WTC11 (cell line): Measurements from ENCODE around the gene ATP5F1D. TPM values are rescaled to one million over a fixed set of nuclear protein-coding genes. Genes with fewer than 3 reads are reported as not detected.

Source experiments
- ATAC-seq: fragments of 200-7000 bp; cut with Tn5 transposase; 2 replicates; pipeline ENCODE4 v1.10.0; 2021; ENCODE audit warnings: mild to moderate bottlenecking, moderate library complexity
- CTCF ChIA-PET: fragments of 300-600 bp; sonication (Branson Sonifier 250); formaldehyde crosslinking; loops from one replicate; lab custom pipeline; 2021; ENCODE audit warnings: antibody characterized with exemption; lab: Charles Lee
- POLR2A ChIA-PET: fragments of 350-600 bp; sonication (Branson Sonifier 250); formaldehyde crosslinking; loops from one replicate; lab custom pipeline; 2021; ENCODE audit warnings: antibody characterized with exemption; lab: Charles Lee
- DNase-seq: peaks from one replicate; pipeline ENCODE4 v3.0.0; 2021; ENCODE audit warnings: low spot score
- H3K27ac Mint-ChIP-seq: 2 replicates; pipeline ENCODE4 v1.8.0; 2021; ENCODE audit warnings: mixed read lengths
- H3K27me3 Mint-ChIP-seq: 2 replicates; pipeline ENCODE4 v1.8.0; 2021; ENCODE audit warnings: low read depth, mild to moderate bottlenecking, moderate library complexity, mixed read lengths
- H3K36me3 Mint-ChIP-seq: 2 replicates; pipeline ENCODE4 v1.8.0; 2021; ENCODE audit warnings: mixed read lengths
- H3K4me1 Mint-ChIP-seq: 2 replicates; pipeline ENCODE4 v1.8.0; 2022; ENCODE audit warnings: mixed read lengths
- H3K4me3 Mint-ChIP-seq: 2 replicates; pipeline ENCODE4 v1.8.0; 2021; ENCODE audit warnings: mild to moderate bottlenecking, moderate library complexity, mixed read lengths
- H3K9me3 Mint-ChIP-seq: 2 replicates; pipeline ENCODE4 v1.8.0; 2021; ENCODE audit warnings: mixed read lengths
- AFF4 ChIP-seq: sonication (generic); formaldehyde crosslinking; IDR thresholded peaks from 2 replicates; pipeline ENCODE4 v1.8.1; 2023; ENCODE audit warnings: mild to moderate bottlenecking, missing genetic modification reagents, borderline replicate concordance
- CBFB ChIP-seq: sonication (generic); formaldehyde crosslinking; IDR thresholded peaks from 2 replicates; pipeline ENCODE4 v1.8.1; 2022; ENCODE audit warnings: mild to moderate bottlenecking, low read depth, missing genetic modification reagents
- CREB1 ChIP-seq: sonication (generic); formaldehyde crosslinking; IDR thresholded peaks from 2 replicates; pipeline ENCODE4 v1.8.0; 2023; ENCODE audit warnings: mild to moderate bottlenecking, missing genetic modification reagents
- CREM ChIP-seq: sonication (generic); formaldehyde crosslinking; IDR thresholded peaks from 2 replicates; pipeline ENCODE4 v1.8.1; 2022; ENCODE audit warnings: mild to moderate bottlenecking, missing genetic modification reagents, moderate library complexity
- ETV6 ChIP-seq: sonication (generic); formaldehyde crosslinking; IDR thresholded peaks from 2 replicates; pipeline ENCODE4 v1.8.1; 2022; ENCODE audit warnings: mild to moderate bottlenecking, missing genetic modification reagents
- FOXP4 ChIP-seq: sonication (generic); formaldehyde crosslinking; IDR thresholded peaks from 2 replicates; pipeline ENCODE4 v1.8.0; 2022; ENCODE audit warnings: mild to moderate bottlenecking, missing genetic modification reagents
- GABPB1 ChIP-seq: sonication (generic); formaldehyde crosslinking; IDR thresholded peaks from 2 replicates; pipeline ENCODE4 v1.8.1; 2023; ENCODE audit warnings: mild to moderate bottlenecking, missing genetic modification reagents
- HMGA2 ChIP-seq: fragments of 250-450 bp; sonication (Bioruptor Pico); IDR thresholded peaks from 2 replicates; pipeline ENCODE4 v1.4.0; 2021; ENCODE audit warnings: mild to moderate bottlenecking, moderate library complexity
- IRF1 ChIP-seq: sonication (generic); formaldehyde crosslinking; IDR thresholded peaks from 2 replicates; pipeline ENCODE4 v1.8.0; 2023; ENCODE audit warnings: missing genetic modification reagents
- JUN ChIP-seq: sonication (generic); formaldehyde crosslinking; IDR thresholded peaks from 2 replicates; pipeline ENCODE4 v1.8.0; 2023; ENCODE audit warnings: mild to moderate bottlenecking, missing genetic modification reagents
- NFATC4 ChIP-seq: fragments of 250-450 bp; sonication (Bioruptor Pico); IDR thresholded peaks from 2 replicates; pipeline ENCODE4 v1.9.0; 2021; ENCODE audit warnings: mild to moderate bottlenecking
- NR1H2 ChIP-seq: sonication (generic); formaldehyde crosslinking; IDR thresholded peaks from 2 replicates; pipeline ENCODE4 v1.9.0; 2021; ENCODE audit warnings: mild to moderate bottlenecking, moderate library complexity, missing genetic modification reagents
- SP1 ChIP-seq: sonication (generic); formaldehyde crosslinking; conservative IDR thresholded peaks from 2 replicates; pipeline ENCODE4 v1.8.1; 2022; ENCODE audit warnings: missing genetic modification reagents
- USF2 ChIP-seq: sonication (generic); formaldehyde crosslinking; IDR thresholded peaks from 2 replicates; pipeline ENCODE4 v1.8.1; 2023; ENCODE audit warnings: mild to moderate bottlenecking, missing genetic modification reagents, moderate library complexity
- ZNF232 ChIP-seq: sonication (generic); formaldehyde crosslinking; IDR thresholded peaks from 2 replicates; pipeline ENCODE4 v1.8.0; 2022; ENCODE audit warnings: mild to moderate bottlenecking, missing genetic modification reagents
- ZNF671 ChIP-seq: fragments of 250-450 bp; sonication (Bioruptor Pico); IDR thresholded peaks from 2 replicates; pipeline ENCODE4 v1.8.0; 2021; ENCODE audit warnings: mild to moderate bottlenecking
- total RNA-seq: library from RNA; stranded (reverse); gene quantifications from 3 replicates; pipeline ENCODE4 v1.2.3, GENCODE V29; 2021
- TF ChIP-seq, protein P1 (sequence below): sonication (generic); formaldehyde crosslinking; IDR thresholded peaks from 2 replicates; pipeline ENCODE4 v1.8.1; 2023; ENCODE audit warnings: mild to moderate bottlenecking, moderate library complexity, missing genetic modification reagents
- TF ChIP-seq, protein P2 (sequence below): sonication (generic); formaldehyde crosslinking; conservative IDR thresholded peaks from 2 replicates; pipeline ENCODE4 v1.8.1; 2023; ENCODE audit warnings: mild to moderate bottlenecking, low read depth, missing genetic modification reagents, moderate library complexity
- TF ChIP-seq, protein P3 (sequence below): sonication (generic); formaldehyde crosslinking; IDR thresholded peaks from 2 replicates; pipeline ENCODE4 v1.8.0; 2022; ENCODE audit warnings: mild to moderate bottlenecking, missing genetic modification reagents

Gene ATP5F1D
- total RNA-seq, 1 experiment from 2014 or later, result 277 TPM

DNA sequence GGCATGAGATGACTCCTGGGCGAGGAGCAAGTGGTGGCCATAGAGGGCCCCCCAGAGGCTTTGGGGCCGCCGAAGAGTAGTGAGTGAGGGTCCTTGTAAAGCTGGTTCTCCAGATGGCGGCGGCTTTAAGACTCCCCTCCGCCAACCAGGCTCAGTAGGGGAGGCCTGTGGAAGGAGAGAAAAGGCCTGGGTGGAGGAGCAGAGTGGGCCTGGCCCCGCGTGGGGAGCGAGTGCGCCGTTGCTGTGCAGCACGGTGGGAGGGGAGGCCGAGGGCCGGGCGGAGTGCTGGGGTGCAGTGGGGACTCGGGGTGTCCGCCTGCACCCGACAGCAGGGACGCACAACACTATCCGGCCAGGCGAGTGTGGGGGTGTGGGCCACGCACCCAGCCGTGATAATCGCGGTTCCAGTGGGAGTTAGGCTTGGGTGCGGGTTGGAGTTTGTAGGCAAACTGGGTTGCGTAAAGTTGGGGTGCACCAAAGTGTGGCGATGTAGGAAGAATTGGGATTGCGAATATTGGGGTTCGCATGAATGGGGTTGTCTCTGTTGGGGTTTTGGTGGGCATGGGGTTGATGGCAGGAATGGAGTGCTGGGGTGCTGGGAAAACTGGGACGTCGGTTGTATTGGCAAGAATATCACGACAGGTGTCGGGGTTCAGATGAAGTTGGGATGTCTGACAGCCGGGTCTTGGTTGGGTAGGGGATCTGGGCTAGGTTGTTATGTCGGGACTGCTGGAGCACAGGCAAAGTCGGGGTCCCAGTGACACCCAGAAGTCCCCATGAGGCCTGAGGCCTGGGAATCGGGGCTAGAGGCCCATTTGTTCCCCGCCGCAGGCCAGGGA lies 26.9 kb downstream of the ATP5F1D start:
- POLR2A ChIA-PET, result interaction anchor here (0.5 to 2.8 kb wide), 18 partner anchors 9 to 240 kb away, joined by 3 to 37 read pairs (median 6); partner anchors contain the start of gene ATP5F1D
- no peak for DNase-seq
- TF ChIP-seq IRF1 (CRISPR knock-in tag) (no peak), FOXP4 (0 out of 2 replicates have a peak, but pooled peaks have one; percentile 61), ZNF232 (CRISPR knock-in tag) (0 out of 2 replicates have a peak, but pooled peaks have one; percentile 22)
- TF ChIP-seq, protein P1, sequence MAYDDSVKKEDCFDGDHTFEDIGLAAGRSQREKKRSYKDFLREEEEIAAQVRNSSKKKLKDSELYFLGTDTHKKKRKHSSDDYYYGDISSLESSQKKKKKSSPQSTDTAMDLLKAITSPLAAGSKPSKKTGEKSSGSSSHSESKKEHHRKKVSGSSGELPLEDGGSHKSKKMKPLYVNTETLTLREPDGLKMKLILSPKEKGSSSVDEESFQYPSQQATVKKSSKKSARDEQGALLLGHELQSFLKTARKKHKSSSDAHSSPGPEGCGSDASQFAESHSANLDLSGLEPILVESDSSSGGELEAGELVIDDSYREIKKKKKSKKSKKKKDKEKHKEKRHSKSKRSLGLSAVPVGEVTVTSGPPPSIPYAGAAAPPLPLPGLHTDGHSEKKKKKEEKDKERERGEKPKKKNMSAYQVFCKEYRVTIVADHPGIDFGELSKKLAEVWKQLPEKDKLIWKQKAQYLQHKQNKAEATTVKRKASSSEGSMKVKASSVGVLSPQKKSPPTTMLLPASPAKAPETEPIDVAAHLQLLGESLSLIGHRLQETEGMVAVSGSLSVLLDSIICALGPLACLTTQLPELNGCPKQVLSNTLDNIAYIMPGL (CRISPR knock-in tag), result no peak
- TF ChIP-seq, all 79 proteins: peak for 2

GRCh38 chr19:1269065-1269477 lies 27.5 kb downstream of the ATP5F1D start, which contains the start of gene CIRBP:
Gene CIRBP (plus strand): TSS chr19:1269332. CDS start chr19:1270934, 1,602 bp downstream.
- peaks cover 7% of the 10 kb centered on the region for H3K27me3 Mint-ChIP-seq
- H3K4me1 Mint-ChIP-seq, result peaks cover 60% of the 10 kb centered on the region
- ATAC-seq (peak; percentile 74), DNase-seq (peak; percentile 100)
- peak within 1 kb of the TSS; percentile 97 for H3K27ac Mint-ChIP-seq
- peaks cover 41% of the 10 kb centered on the region for H3K36me3 Mint-ChIP-seq
- peak within 1 kb of the TSS; percentile 79 for H3K4me3 Mint-ChIP-seq
- ChIA-PET POLR2A (interaction anchor here (0.5 to 2.8 kb wide), 24 partner anchors 9 to 298 kb away, joined by 3 to 37 read pairs (median 4); partner anchors contain the start of gene ATP5F1D), CTCF (interaction anchor here (0.8 to 15.6 kb wide), 13 partner anchors 10 to 204 kb away, joined by 3 to 648 read pairs (median 3); partner anchors contain the start of genes ATP5F1D and MIDN)
- no peaks in the 10 kb centered on the region for H3K9me3 Mint-ChIP-seq
- TF ChIP-seq HMGA2 (CRISPR knock-in tag) (no peak), SP1 (CRISPR knock-in tag) (peak; percentile 86), NR1H2 (CRISPR knock-in tag) (no peak), IRF1 (CRISPR knock-in tag) (no peak), CREB1 (CRISPR knock-in tag) (0 out of 2 replicates have a peak, but pooled peaks have one; percentile 53), GABPB1 (peak; percentile 18; the same call in 1 of the 2 replicates), USF2 (CRISPR knock-in tag) (0 out of 2 replicates have a peak, but pooled peaks have one; percentile 29), CBFB (CRISPR knock-in tag) (no peak), JUN (CRISPR knock-in tag) (peak; percentile 66; the same call in 1 of the 2 replicates), ZNF232 (CRISPR knock-in tag) (no peak), ZNF671 (CRISPR knock-in tag) (no peak), ETV6 (CRISPR knock-in tag) (no peak), CREM (CRISPR knock-in tag) (peak; percentile 76; the same call in 1 of the 2 replicates), AFF4 (CRISPR knock-in tag) (no peak), NFATC4 (CRISPR knock-in tag) (no peak)
- TF ChIP-seq, protein P2, sequence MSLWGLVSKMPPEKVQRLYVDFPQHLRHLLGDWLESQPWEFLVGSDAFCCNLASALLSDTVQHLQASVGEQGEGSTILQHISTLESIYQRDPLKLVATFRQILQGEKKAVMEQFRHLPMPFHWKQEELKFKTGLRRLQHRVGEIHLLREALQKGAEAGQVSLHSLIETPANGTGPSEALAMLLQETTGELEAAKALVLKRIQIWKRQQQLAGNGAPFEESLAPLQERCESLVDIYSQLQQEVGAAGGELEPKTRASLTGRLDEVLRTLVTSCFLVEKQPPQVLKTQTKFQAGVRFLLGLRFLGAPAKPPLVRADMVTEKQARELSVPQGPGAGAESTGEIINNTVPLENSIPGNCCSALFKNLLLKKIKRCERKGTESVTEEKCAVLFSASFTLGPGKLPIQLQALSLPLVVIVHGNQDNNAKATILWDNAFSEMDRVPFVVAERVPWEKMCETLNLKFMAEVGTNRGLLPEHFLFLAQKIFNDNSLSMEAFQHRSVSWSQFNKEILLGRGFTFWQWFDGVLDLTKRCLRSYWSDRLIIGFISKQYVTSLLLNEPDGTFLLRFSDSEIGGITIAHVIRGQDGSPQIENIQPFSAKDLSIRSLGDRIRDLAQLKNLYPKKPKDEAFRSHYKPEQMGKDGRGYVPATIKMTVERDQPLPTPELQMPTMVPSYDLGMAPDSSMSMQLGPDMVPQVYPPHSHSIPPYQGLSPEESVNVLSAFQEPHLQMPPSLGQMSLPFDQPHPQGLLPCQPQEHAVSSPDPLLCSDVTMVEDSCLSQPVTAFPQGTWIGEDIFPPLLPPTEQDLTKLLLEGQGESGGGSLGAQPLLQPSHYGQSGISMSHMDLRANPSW (CRISPR knock-in tag), result no peak
- TF ChIP-seq, protein P3, sequence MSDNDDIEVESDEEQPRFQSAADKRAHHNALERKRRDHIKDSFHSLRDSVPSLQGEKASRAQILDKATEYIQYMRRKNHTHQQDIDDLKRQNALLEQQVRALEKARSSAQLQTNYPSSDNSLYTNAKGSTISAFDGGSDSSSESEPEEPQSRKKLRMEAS (CRISPR knock-in tag), result 0 out of 2 replicates have a peak, but pooled peaks have one; percentile 0

More for the DNA sequence above, 26.9 kb downstream of the ATP5F1D start:
- CTCF ChIA-PET, result interaction anchor here (0.8 to 15.6 kb wide), 12 partner anchors 9 to 204 kb away, joined by 3 to 648 read pairs (median 3); partner anchors contain the start of genes ATP5F1D and MIDN
- Mint-ChIP-seq H3K4me3 (peak overlapping the region; percentile 76), H3K27ac (peak overlapping the region; percentile 84), H3K36me3 (peaks cover 34% of the 10 kb centered on the region), H3K4me1 (peaks cover 54% of the 10 kb centered on the region), H3K9me3 (no peaks in the 10 kb centered on the region), H3K27me3 (peaks cover 7% of the 10 kb centered on the region)
- ATAC-seq, result no peak
